ENCODE data around the gene PIEZO2. TPM values are rescaled to one million over a fixed set of nuclear protein-coding genes. Genes with fewer than 3 reads are reported as not detected.
A peak's percentile ranks its signal among the peaks of the same experiment; 100 is the strongest.

Gene PIEZO2
- total and polyA plus RNA-seq, 8 donors, result 0.38 to 11.1 (median 3.0) TPM

DNA sequence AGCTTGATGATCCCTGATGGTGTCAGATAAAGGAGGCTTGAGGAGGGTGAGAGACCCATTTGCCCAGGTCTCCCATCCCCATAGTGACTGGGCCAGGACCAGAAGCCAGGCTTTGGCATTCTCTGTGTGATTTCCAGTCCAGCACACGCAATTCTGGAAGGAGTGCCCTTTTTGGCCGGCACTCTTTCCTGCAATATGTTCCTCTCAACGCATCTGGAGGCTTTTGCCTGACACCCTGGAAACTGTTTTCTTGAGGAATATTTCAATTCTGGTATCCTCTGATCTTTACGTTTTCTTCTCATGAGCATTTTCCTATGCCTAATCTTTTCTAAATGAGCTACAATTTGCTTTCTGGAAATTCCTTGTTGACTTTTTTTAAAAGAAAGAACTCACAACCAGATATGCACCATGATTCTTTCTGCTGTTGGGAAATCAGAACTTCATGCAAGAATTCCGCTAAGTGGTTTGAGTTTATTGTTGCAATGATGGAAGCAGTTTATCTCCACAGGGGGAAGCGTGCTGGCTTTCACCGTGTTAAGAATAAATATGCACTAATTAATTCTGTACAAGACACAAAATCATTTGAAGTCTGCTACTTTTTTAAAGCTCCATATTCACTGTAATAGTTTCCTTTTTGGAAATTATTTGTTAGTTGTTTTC lies 479.8 kb downstream of the PIEZO2 start:
- FAIRE-seq (no peak), DNase-seq (no peak), ATAC-seq (no peak)
- H3K9me3 ChIP-seq, result no peaks in the 10 kb centered on the region
- H3K4me1 ChIP-seq, result no peaks in the 10 kb centered on the region
- no peaks in the 10 kb centered on the region for H3K36me3 ChIP-seq
- no peak overlapping the region for H3K27ac ChIP-seq
- WGBS, 2 donors, result 60 to 61% methylated on average over 7 of the region's 7 CpGs
- intact Hi-C loops (cut with DNase I), result no loop called here
- H3K27me3 ChIP-seq, result no peaks in the 10 kb centered on the region
- no peak overlapping the region for H3K4me3 ChIP-seq
- TF ChIP-seq, protein P1, sequence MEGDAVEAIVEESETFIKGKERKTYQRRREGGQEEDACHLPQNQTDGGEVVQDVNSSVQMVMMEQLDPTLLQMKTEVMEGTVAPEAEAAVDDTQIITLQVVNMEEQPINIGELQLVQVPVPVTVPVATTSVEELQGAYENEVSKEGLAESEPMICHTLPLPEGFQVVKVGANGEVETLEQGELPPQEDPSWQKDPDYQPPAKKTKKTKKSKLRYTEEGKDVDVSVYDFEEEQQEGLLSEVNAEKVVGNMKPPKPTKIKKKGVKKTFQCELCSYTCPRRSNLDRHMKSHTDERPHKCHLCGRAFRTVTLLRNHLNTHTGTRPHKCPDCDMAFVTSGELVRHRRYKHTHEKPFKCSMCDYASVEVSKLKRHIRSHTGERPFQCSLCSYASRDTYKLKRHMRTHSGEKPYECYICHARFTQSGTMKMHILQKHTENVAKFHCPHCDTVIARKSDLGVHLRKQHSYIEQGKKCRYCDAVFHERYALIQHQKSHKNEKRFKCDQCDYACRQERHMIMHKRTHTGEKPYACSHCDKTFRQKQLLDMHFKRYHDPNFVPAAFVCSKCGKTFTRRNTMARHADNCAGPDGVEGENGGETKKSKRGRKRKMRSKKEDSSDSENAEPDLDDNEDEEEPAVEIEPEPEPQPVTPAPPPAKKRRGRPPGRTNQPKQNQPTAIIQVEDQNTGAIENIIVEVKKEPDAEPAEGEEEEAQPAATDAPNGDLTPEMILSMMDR (IDR thresholded peaks at IDR 0.05), result no peak

DNA sequence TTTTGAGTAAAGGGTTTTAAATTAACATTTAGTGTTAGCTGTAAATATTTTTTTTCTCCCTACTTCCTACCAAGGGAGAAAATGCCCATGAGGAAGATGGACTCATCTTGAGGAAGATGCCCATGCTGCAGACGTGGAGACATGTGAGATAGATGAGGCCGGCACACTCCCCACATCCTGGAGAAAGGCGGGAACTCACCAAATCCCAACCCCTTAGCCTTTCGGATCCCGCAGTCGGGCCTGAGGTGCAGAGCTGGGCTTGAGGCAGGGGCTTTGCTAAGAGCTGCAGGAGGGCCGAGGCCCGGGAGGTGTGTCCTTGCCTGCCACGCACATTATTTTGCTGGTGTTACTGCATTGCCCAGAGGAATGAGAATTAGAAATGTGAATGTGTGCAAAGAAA lies 485.6 kb downstream of the PIEZO2 start:
- ATAC-seq, result no peak
- Histone ChIP-seq H3K4me3 (no peak overlapping the region), H3K9me3 (no peaks in the 10 kb centered on the region), H3K27me3 (no peaks in the 10 kb centered on the region), H3K36me3 (no peaks in the 10 kb centered on the region), H3K27ac (no peak overlapping the region), H3K4me1 (no peaks in the 10 kb centered on the region)
- intact Hi-C loops (cut with DNase I), result no loop called here
- WGBS, 2 donors, result 59 to 84% methylated on average over 9 of the region's 9 CpGs
- FAIRE-seq, result no peak
- no peak for DNase-seq
- TF ChIP-seq, protein P1 (IDR thresholded peaks at IDR 0.05), result no peak

DNA sequence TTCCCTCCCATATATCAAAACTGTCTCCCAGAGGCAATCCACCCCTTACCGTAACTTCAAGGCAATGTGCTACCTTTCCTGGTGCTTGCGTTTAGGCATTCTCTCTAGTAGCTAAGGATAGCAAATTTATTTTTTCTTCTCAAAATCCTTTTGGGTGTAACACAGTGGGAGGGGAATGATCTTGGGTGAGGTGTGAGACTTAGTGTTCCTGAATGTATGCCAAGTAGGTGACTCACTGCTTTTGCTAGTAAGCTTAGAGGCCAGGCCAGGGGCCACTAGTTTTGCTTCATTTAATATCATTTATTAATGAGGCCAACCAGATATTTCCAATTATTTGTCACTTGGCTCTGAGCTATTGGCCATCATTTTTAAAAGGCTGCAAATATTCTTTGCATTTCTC lies 488.1 kb downstream of the PIEZO2 start:
- intact Hi-C loops (cut with DNase I), result no loop called here
- Histone ChIP-seq H3K4me1 (no peaks in the 10 kb centered on the region), H3K36me3 (no peaks in the 10 kb centered on the region), H3K4me3 (no peak overlapping the region), H3K9me3 (no peaks in the 10 kb centered on the region), H3K27ac (no peak overlapping the region), H3K27me3 (no peaks in the 10 kb centered on the region)
- no peak for DNase-seq
- TF ChIP-seq, protein P1 (IDR thresholded peaks at IDR 0.05), result no peak
- FAIRE-seq, result no peak
- 88% methylated on average over 2 of the region's 2 CpGs for WGBS, 2 donors
- ATAC-seq, result peak; percentile 63 to 74 (median 72)

DNA sequence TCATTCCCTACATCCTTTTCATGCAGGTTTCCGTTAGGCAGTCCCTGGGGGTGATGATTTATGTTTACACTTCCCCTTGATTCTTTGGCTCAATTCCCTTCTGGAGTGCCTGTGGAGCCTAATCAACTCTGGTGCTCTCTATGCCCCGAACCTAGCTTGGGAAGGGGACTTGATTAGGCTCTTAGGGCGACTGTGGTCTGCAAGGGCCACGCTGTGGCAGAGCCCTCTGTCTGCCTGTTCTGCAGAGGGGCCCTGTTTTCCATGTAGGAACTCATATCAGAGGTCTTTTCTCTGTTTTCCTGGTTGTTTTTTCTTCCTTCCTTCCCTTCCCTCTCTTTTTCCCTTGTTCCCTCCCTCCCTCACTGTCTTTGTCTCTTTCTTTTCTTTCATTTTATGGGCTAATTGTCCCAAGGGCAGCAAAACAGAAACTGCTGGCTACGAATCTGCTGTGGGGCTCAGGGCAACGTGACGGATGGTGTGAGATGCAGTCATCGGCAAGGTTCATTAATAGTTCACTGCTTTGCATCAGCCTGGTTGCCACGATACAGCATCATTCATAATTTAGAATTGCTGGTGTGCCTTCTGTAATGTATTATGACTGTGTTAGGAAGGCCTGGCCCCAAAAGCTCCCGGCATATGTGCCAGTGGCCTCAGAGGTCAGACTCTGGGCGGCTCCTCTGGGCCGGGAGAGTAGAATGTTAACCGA lies 489.0 kb downstream of the PIEZO2 start:
- FAIRE-seq (no peak), DNase-seq (no peak), ATAC-seq (peak in 2 of 4 donors; percentile 40 to 83)
- no peaks in the 10 kb centered on the region for H3K9me3 ChIP-seq
- H3K4me1 ChIP-seq, result no peaks in the 10 kb centered on the region
- 59 to 64% methylated on average over 13 of the region's 13 CpGs for WGBS, 2 donors
- no peaks in the 10 kb centered on the region for H3K36me3 ChIP-seq
- H3K4me3 ChIP-seq, result no peak overlapping the region
- H3K27me3 ChIP-seq, result no peaks in the 10 kb centered on the region
- TF ChIP-seq, protein P1 (IDR thresholded peaks at IDR 0.05), result no peak
- no peak overlapping the region for H3K27ac ChIP-seq
- intact Hi-C loops (cut with DNase I), result no loop called here

DNA sequence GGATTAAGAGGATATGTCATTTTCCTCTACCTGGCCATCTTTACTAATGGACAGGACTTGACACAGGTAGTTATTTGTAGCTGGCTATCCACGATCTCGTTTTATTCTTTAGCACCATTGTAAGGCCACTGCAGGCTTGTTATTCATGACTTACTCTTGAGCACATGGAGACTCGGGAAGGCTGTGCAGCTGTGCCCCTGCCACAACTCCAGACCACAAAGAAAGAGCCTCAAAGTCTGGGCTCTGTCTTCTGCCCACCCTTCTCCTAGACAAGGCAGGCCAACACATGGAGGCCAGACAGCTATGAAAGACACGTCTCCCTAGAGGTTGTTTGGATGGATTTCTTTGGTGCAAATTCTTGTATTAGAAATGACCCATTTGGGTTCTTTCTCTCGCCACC lies 489.8 kb downstream of the PIEZO2 start:
- ATAC-seq (no peak), DNase-seq (no peak), FAIRE-seq (no peak)
- WGBS, 2 donors, result 45 to 60% methylated on average over 5 of the region's 5 CpGs
- no peaks in the 10 kb centered on the region for H3K9me3 ChIP-seq
- H3K4me1 ChIP-seq, result no peaks in the 10 kb centered on the region
- intact Hi-C loops (cut with DNase I), result no loop called here
- TF ChIP-seq, protein P1 (IDR thresholded peaks at IDR 0.05), result no peak
- no peak overlapping the region for H3K27ac ChIP-seq
- no peak overlapping the region for H3K4me3 ChIP-seq
- no peaks in the 10 kb centered on the region for H3K36me3 ChIP-seq
- H3K27me3 ChIP-seq, result no peaks in the 10 kb centered on the region
